Ishikawa (cell line): ENCODE results near the gene SQSTM1.

Experiments used
- CEBPB ChIP-seq: IDR thresholded peaks from 2 replicates; pipeline ENCODE4 v1.6.1; 2012
- CREB1 ChIP-seq: IDR thresholded peaks from 2 replicates; pipeline ENCODE4 v1.6.1; 2012; ENCODE audit warnings: low read depth
- EGR1 ChIP-seq: IDR thresholded peaks from 2 replicates; pipeline ENCODE4 v1.6.1; 2012
- EP300 ChIP-seq: IDR thresholded peaks from 2 replicates; pipeline ENCODE4 v1.6.1; 2012; ENCODE audit warnings: borderline replicate concordance
- FOXM1 ChIP-seq: IDR thresholded peaks from 2 replicates; pipeline ENCODE4 v1.6.1; 2012; ENCODE audit warnings: low read depth, borderline replicate concordance
- MAX ChIP-seq: IDR thresholded peaks from 2 replicates; pipeline ENCODE4 v1.6.1; 2012
- NFIC ChIP-seq: IDR thresholded peaks from 2 replicates; pipeline ENCODE4 v1.6.1; 2012
- RAD21 ChIP-seq: IDR thresholded peaks from 2 replicates; pipeline ENCODE4 v1.6.1; 2012; ENCODE audit warnings: low read depth
- REST ChIP-seq: IDR thresholded peaks from 2 replicates; pipeline ENCODE4 v1.6.1; 2012; ENCODE audit warnings: low read depth, mild to moderate bottlenecking
- TAF1 ChIP-seq: IDR thresholded peaks from 2 replicates; pipeline ENCODE4 v1.6.1; 2012; ENCODE audit warnings: low read depth, mild to moderate bottlenecking
- TCF12 ChIP-seq: IDR thresholded peaks from 2 replicates; pipeline ENCODE4 v1.6.1; 2012; ENCODE audit warnings: low read depth
- TEAD4 ChIP-seq: IDR thresholded peaks from 2 replicates; pipeline ENCODE4 v1.6.1; 2012
- USF1 ChIP-seq: IDR thresholded peaks from 2 replicates; pipeline ENCODE4 v1.6.1; 2012
- YY1 ChIP-seq: IDR thresholded peaks from 2 replicates; pipeline ENCODE4 v1.6.1; 2012; ENCODE audit warnings: low read depth
- ZBTB7A ChIP-seq: IDR thresholded peaks from 2 replicates; pipeline ENCODE4 v1.6.1; 2012; ENCODE audit warnings: low read depth

Gene SQSTM1

GRCh38 chr5:179817470-179817840 lies 3.2 kb upstream of the SQSTM1 start:
- no peak for TF ChIP-seq EGR1
- no peak for TF ChIP-seq CEBPB
- no peak for TF ChIP-seq MAX
- no peak for TF ChIP-seq EP300
- TF ChIP-seq RAD21, result no peak
- TF ChIP-seq YY1, result no peak
- TF ChIP-seq TEAD4, result no peak
- TF ChIP-seq USF1, result no peak
- TF ChIP-seq TCF12, result no peak
- TF ChIP-seq NFIC, result no peak
- TF ChIP-seq CREB1, result no peak
- no peak for TF ChIP-seq ZBTB7A
- TF ChIP-seq FOXM1, result no peak
- TF ChIP-seq REST, result no peak

GRCh38 chr5:179817890-179818745 lies 2.6 kb upstream of the SQSTM1 start:
- TF ChIP-seq EP300 (no peak), ZBTB7A (no peak)

- peak; percentile 32; the same call in 1 of the 2 replicates for TF ChIP-seq CREB1
- no peak for TF ChIP-seq FOXM1
- peak; percentile 78; the same call in 1 of the 2 replicates for TF ChIP-seq TCF12
- TF ChIP-seq TEAD4, result 0 out of 2 replicates have a peak, but pooled peaks have one; percentile 18
- peak; percentile 64 for TF ChIP-seq NFIC
- TF ChIP-seq YY1, result no peak
- no peak for TF ChIP-seq REST
- TF ChIP-seq TAF1, result peak; percentile 24
- no peak for TF ChIP-seq MAX
- peak; percentile 84 for TF ChIP-seq CEBPB
- TF ChIP-seq RAD21, result no peak
- peak; percentile 64; the same call in 1 of the 2 replicates for TF ChIP-seq ZBTB7A
- peak; percentile 63; the same call in 1 of the 2 replicates for TF ChIP-seq EP300
- TF ChIP-seq USF1, result peak; percentile 94
- TF ChIP-seq EGR1, result 0 out of 2 replicates have a peak, but pooled peaks have one; percentile 28
Observed at GRCh38 chr5:179818746-179819295, 1.9 kb upstream of the SQSTM1 start.

- TF ChIP-seq USF1 (peak; percentile 80), EP300 (peak; percentile 60), YY1 (peak; percentile 39), CEBPB (no peak), EGR1 (peak; percentile 91), TCF12 (peak; percentile 88), FOXM1 (no peak), MAX (peak; percentile 98)
Observed at GRCh38 chr5:179819296-179820126, 1.2 kb upstream of the SQSTM1 start.
